Breast epithelium (tissue), 4 donors: Measurements from ENCODE around the gene HLA-DRA. TPM values are rescaled to one million over a fixed set of nuclear protein-coding genes. Genes with fewer than 3 reads are reported as not detected.

Experiments
- DNase-seq, 2 donors: peaks; one replicate each; pipeline ENCODE4 v3.0.0-alpha.2; 2019; ENCODE audit warnings: low spot score in 2 of 2
- H3K27ac ChIP-seq, 2 donors: fragments of 200-600 bp; sonication (generic) in 1 of 2; one replicate each; pipeline ENCODE4 v1.5.1; 2016 to 2019; ENCODE audit warnings: mild to moderate bottlenecking in 1 of 2
- H3K27me3 ChIP-seq, 2 donors: fragments of 200-600 bp; sonication (generic) in 1 of 2; one replicate each; pipeline versions ENCODE4 v1.5.1 to v1.6.0; 2017 to 2019; ENCODE audit warnings: control low read depth in 1 of 2, mild to moderate bottlenecking in 1 of 2
- H3K36me3 ChIP-seq: fragments of 200-600 bp; one replicate; pipeline ENCODE4 v1.5.1; 2019
- H3K4me1 ChIP-seq, 2 donors: fragments of 200-600 bp; sonication (generic); one replicate each; pipeline ENCODE4 v1.5.1; 2016 to 2019; ENCODE audit warnings: control low read depth in 1 of 2
- H3K4me3 ChIP-seq, 3 donors: fragments of 200-600 bp; sonication (generic); 1 replicate in 2 of 3; 2 replicates in 1 of 3; pipeline ENCODE4 v1.5.1; 2016 to 2019; ENCODE audit warnings: mild to moderate bottlenecking in 3 of 3, moderate library complexity in 2 of 3
- H3K9me3 ChIP-seq, 2 donors: fragments of 200-600 bp; sonication (generic) in 1 of 2; one replicate each; pipeline ENCODE4 v1.5.1; 2016 to 2019; ENCODE audit warnings: control low read depth in 1 of 2
- CTCF ChIP-seq, 3 donors: fragments of 450-650 bp; IDR thresholded peaks; one replicate each; pipeline ENCODE4 v1.5.1; 2016 to 2017; ENCODE audit warnings: antibody characterized with exemption in 3 of 3, mild to moderate bottlenecking in 3 of 3, moderate library complexity in 3 of 3
- POLR2A ChIP-seq: fragments of 450-650 bp; IDR thresholded peaks from one replicate; pipeline ENCODE4 v1.6.1; 2016; ENCODE audit warnings: antibody characterized with exemption, mild to moderate bottlenecking, moderate library complexity
- POLR2AphosphoS5 ChIP-seq, 3 donors: sonication (generic); formaldehyde crosslinking; IDR thresholded peaks; one replicate each; pipeline ENCODE4 v1.6.1; 2017; ENCODE audit warnings: antibody characterized with exemption in 3 of 3
- intact Hi-C: fragments of 100-400 bp; cut with DNase I; formaldehyde crosslinking; loops from one replicate; pipeline ENCODE4 v1.15.1; 2023; ENCODE audit warnings: low total_unique reads
- total RNA-seq, 3 donors: library from RNA; depleted of rRNA; stranded (reverse); fragments of >200 nt; gene quantifications; one replicate each; pipeline ENCODE4 v1.1.0, GENCODE V29; 2016

The HLA-DRA gene
- total RNA-seq, 3 donors from 2014 or later: 237 to 259 (median 238) TPM

DNA sequence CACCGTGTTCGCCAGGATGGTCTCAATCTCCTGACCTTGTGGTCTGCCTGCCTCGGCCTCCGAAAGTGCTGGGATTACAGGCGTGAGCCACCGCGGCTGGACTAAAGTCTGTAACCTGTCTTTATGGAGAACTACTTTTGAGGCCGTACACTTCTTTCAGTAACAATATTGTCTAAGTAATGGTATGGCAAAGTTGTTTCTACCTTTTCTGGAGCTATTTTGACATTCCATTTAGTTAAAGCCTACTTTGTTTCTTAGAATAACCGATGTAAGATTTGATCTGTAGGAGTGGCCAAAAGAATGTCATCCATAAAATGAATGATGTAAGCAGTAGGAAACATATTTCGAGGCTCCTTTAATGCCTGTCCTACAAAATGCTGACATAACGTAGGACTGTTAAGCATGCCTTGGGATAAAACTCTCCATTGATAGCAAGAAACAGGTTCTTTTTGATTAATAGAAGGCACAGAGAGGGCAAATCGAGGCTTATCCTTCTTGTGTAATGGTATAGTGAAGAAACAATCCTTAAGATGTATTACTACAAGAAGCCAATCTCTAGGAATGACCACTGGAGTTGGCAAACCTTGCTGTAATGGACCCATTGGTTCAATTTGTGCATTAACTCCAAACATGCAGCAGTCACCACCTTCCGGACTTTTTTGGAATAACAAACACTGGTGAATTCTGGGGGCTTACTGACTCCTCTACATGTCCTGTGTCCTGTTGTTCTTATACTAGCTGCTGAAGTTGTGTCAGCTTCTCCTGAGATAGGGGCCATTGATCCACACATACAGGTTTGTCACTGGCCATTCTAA lies 35.9 kb downstream of the HLA-DRA start:
- Histone ChIP-seq H3K27ac (no peak overlapping the region), H3K27me3 (no peaks in the 10 kb centered on the region), H3K36me3 (no peaks in the 10 kb centered on the region), H3K4me1 (no peaks in the 10 kb centered on the region), H3K9me3 (no peaks in the 10 kb centered on the region), H3K4me3 (no peak overlapping the region)
- DNase-seq: no peak
- intact Hi-C loops: no loop called here
- TF ChIP-seq POLR2A (no peak), CTCF (IDR thresholded peaks at IDR 0.05) (no peak), POLR2AphosphoS5 (IDR thresholded peaks at IDR 0.05) (no peak)

DNA sequence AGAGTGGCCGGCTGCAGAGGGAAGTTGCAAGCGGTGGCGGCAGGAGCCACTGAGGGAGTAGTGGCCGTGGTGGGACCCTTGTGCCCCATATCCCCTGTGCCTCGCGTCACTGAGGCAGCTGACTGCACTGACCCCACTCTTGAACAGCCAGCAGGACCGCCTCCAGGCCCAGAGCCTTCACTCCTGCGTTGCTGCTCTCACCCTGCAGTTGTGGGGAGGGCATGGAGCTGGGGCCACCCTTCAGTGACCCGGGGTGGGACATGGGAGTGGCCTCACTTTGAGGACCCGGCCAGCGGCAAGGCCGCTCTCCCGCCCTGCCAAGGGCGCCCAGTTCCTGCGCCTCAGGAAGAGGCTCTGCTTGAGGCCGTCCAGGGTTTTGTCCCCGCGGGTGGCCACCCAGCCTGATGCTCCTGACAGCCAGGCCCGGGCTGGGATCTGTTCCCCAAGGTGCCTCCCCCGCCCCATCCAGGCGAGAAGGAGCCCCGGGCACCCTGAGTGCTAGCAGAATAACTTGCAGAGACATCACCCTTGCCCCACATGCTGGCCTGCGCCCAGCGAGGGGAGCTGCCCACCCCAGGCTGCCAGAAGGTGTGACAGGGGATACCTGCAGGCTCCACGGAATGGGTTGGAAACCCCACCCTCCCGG lies 44.4 kb downstream of the HLA-DRA start:
- intact Hi-C loops: no loop called here
- no peaks in the 10 kb centered on the region for H3K36me3 ChIP-seq
- no peak for DNase-seq

GRCh38 chr6:32484614-32484998 lies 44.9 kb downstream of the HLA-DRA start:
- DNase-seq: no peak
- TF ChIP-seq CTCF (IDR thresholded peaks at IDR 0.05) (no peak), POLR2A (no peak), POLR2AphosphoS5 (IDR thresholded peaks at IDR 0.05) (no peak)
- no peaks in the 10 kb centered on the region for H3K4me1 ChIP-seq
- no peaks in the 10 kb centered on the region for H3K36me3 ChIP-seq
- no peak overlapping the region for H3K27ac ChIP-seq
- intact Hi-C loops: no loop called here
- no peak overlapping the region for H3K4me3 ChIP-seq
- no peaks in the 10 kb centered on the region for H3K9me3 ChIP-seq
- H3K27me3 ChIP-seq: no peaks in the 10 kb centered on the region

More for the DNA sequence above, 44.4 kb downstream of the HLA-DRA start:
- TF ChIP-seq POLR2AphosphoS5 (IDR thresholded peaks at IDR 0.05): no peak
- no peak for TF ChIP-seq CTCF (IDR thresholded peaks at IDR 0.05)
- TF ChIP-seq POLR2A: no peak
- Histone ChIP-seq H3K9me3 (no peaks in the 10 kb centered on the region), H3K27me3 (no peaks in the 10 kb centered on the region), H3K4me3 (no peak overlapping the region), H3K27ac (no peak overlapping the region), H3K4me1 (no peaks in the 10 kb centered on the region)

DNA sequence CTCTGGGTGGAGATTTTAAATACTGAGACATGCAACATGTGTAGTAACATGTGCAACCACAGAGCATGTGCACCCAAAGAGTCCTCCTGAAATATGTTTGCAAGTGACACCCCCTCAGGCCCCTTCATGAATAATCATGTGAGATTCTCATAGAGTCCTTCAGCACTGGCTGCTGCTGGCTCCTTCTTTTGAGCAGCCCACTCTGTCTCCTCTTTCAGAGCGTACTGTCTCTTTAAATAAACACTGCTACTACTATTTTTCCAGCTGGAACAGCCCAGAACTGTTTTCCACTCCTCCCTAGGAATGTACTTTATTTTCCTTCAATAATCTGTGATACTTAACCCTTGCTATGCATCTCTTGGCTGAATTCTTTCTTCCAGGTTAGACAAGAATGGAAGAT lies 48.4 kb downstream of the HLA-DRA start:
- Histone ChIP-seq H3K4me1 (no peaks in the 10 kb centered on the region), H3K9me3 (no peaks in the 10 kb centered on the region), H3K4me3 (no peak overlapping the region), H3K36me3 (no peaks in the 10 kb centered on the region), H3K27me3 (no peaks in the 10 kb centered on the region), H3K27ac (no peak overlapping the region)
- DNase-seq: no peak
- TF ChIP-seq POLR2A: no peak
- no peak for TF ChIP-seq POLR2AphosphoS5 (IDR thresholded peaks at IDR 0.05)
- TF ChIP-seq CTCF (IDR thresholded peaks at IDR 0.05): no peak
- intact Hi-C loops: no loop called here

- H3K4me3 ChIP-seq: no peak overlapping the region
- intact Hi-C loops: no loop called here
- H3K4me1 ChIP-seq: no peaks in the 10 kb centered on the region
- H3K9me3 ChIP-seq: no peaks in the 10 kb centered on the region
- no peak overlapping the region for H3K27ac ChIP-seq
- H3K27me3 ChIP-seq: no peaks in the 10 kb centered on the region
- no peak for DNase-seq
- TF ChIP-seq POLR2AphosphoS5 (IDR thresholded peaks at IDR 0.05): no peak
- no peak for TF ChIP-seq POLR2A
- no peak for TF ChIP-seq CTCF (IDR thresholded peaks at IDR 0.05)
- H3K36me3 ChIP-seq: no peaks in the 10 kb centered on the region
Observed at GRCh38 chr6:32491700-32492099, 52.0 kb downstream of the HLA-DRA start.
